Lower leg skin (tissue), 3 donors: Measurements from ENCODE around the gene BAIAP2.

Experiments
- POLR2A ChIP-seq, 2 donors: fragments of 450-650 bp; IDR thresholded peaks; one replicate each; pipeline ENCODE4 v1.6.1; 2016 to 2017; ENCODE audit warnings: antibody characterized with exemption in 2 of 2, mild to moderate bottlenecking in 1 of 2, moderate library complexity in 1 of 2
- TF ChIP-seq, protein P1 (sequence below), 3 donors: fragments of 450-650 bp; IDR thresholded peaks; one replicate each; pipeline ENCODE4 v1.5.1; 2016; ENCODE audit warnings: antibody characterized with exemption in 3 of 3, mild to moderate bottlenecking in 3 of 3, moderate library complexity in 2 of 3

DNA sequence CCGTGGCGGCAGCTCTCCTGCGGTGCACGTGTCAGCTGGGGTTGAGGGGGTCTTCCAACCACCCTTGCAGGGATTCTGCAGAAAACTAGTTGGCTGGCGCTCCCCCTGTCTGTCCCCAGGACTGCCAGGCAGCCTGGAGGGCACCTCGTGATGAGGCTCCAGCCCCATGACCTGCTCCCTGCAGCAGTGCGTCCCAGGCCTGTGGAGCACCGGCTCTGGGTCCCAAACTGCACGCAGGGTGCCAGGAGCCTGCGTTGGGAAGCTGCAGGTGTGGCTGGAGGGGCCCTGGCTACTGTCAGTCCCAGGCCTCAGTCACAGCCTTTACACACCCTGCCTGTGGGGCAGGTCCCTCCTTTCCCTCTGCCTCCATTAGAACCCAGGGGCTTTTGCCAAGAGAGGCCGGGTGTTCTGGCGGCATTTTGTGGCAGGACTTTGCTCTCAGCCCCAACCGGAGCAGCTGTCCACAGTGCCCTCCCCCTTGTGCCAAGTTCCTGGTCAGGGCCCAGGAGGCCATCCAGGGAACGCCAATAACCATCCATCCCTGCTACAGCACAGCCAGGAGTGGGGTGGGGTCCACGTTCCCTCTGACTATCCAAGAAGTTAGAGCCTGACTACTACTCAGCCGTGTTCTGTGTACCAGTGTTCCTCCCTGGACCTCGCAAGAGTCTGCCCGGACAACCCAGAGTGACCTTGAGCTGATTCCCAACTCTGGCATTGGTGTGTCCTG, 34.2 kb upstream of the BAIAP2 start:
- TF ChIP-seq POLR2A (IDR thresholded peaks at IDR 0.05): no peak
- TF ChIP-seq, protein P1, sequence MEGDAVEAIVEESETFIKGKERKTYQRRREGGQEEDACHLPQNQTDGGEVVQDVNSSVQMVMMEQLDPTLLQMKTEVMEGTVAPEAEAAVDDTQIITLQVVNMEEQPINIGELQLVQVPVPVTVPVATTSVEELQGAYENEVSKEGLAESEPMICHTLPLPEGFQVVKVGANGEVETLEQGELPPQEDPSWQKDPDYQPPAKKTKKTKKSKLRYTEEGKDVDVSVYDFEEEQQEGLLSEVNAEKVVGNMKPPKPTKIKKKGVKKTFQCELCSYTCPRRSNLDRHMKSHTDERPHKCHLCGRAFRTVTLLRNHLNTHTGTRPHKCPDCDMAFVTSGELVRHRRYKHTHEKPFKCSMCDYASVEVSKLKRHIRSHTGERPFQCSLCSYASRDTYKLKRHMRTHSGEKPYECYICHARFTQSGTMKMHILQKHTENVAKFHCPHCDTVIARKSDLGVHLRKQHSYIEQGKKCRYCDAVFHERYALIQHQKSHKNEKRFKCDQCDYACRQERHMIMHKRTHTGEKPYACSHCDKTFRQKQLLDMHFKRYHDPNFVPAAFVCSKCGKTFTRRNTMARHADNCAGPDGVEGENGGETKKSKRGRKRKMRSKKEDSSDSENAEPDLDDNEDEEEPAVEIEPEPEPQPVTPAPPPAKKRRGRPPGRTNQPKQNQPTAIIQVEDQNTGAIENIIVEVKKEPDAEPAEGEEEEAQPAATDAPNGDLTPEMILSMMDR (IDR thresholded peaks at IDR 0.05): no peak
